Large intestine (tissue), 3 donors: ENCODE measurements around the gene ATP1A3. TPM values are rescaled to one million over a fixed set of nuclear protein-coding genes. Genes with fewer than 3 reads are reported as not detected.

Experiments used
- DNase-seq, 2 donors: peaks; one replicate each; pipeline versions ENCODE4 v3.0.0 to v3.0.0-alpha.2; 2013
- H3K27ac ChIP-seq: one replicate; pipeline ENCODE4 v1.5.1; 2013; ENCODE audit warnings: low read length
- H3K27me3 ChIP-seq: 2 replicates; pipeline ENCODE4 v1.6.1; 2013; ENCODE audit warnings: low read length; ENCODE audit not compliant: control insufficient read depth, insufficient read depth
- H3K36me3 ChIP-seq: 2 replicates; pipeline ENCODE4 v1.6.1; 2013; ENCODE audit warnings: low read length; ENCODE audit not compliant: control insufficient read depth, insufficient read depth
- H3K4me1 ChIP-seq: one replicate; pipeline ENCODE4 v1.6.1; 2013; ENCODE audit warnings: low read length; ENCODE audit not compliant: control insufficient read depth, insufficient read depth
- H3K4me3 ChIP-seq: one replicate; pipeline ENCODE4 v1.5.1; 2013; ENCODE audit warnings: low read length
- H3K9me3 ChIP-seq: one replicate; pipeline ENCODE4 v1.6.1; 2013; ENCODE audit warnings: mild to moderate bottlenecking, low read depth, low read length, moderate library complexity; ENCODE audit not compliant: control insufficient read depth
- WGBS: methylation state at CpG from one replicate; pipeline ENCODE4 v1.1.5; 2013; ENCODE audit warnings: low lambda C conversion rate; ENCODE audit not compliant: insufficient coverage; 5-methylcytosine and 5-hydroxymethylcytosine counted together
- polyA plus RNA-seq: library from polyadenylated mRNA; unstranded; fragments of 120-200 nt; gene quantifications from one replicate; pipeline ENCODE4 v1.2.1, GENCODE V29; 2013

ATP1A3 gene
- polyA plus RNA-seq, 1 donor = 13.0 TPM

GRCh38 chr19:42030645-42031440, 36.8 kb upstream of the ATP1A3 start:
- H3K4me3 ChIP-seq = no peak overlapping the region
- no peaks in the 10 kb centered on the region for H3K36me3 ChIP-seq
- no peaks in the 10 kb centered on the region for H3K4me1 ChIP-seq
- peaks cover 3% of the 10 kb centered on the region for H3K27me3 ChIP-seq
- H3K9me3 ChIP-seq = no peaks in the 10 kb centered on the region
- 80% methylated on average over 1 of the region's 7 CpGs for WGBS
- no peak for DNase-seq
- H3K27ac ChIP-seq = no peak overlapping the region

- Histone ChIP-seq H3K9me3 (no peaks in the 10 kb centered on the region), H3K27ac (no peak overlapping the region), H3K4me3 (no peak overlapping the region), H3K27me3 (peaks cover 3% of the 10 kb centered on the region), H3K4me1 (no peaks in the 10 kb centered on the region), H3K36me3 (no peaks in the 10 kb centered on the region)
- no CpG with 5 or more reads among the region's 8 CpGs for WGBS
- no peak for DNase-seq
Measured at GRCh38 chr19:42028304-42029216, 34.5 kb upstream of the ATP1A3 start.

DNA sequence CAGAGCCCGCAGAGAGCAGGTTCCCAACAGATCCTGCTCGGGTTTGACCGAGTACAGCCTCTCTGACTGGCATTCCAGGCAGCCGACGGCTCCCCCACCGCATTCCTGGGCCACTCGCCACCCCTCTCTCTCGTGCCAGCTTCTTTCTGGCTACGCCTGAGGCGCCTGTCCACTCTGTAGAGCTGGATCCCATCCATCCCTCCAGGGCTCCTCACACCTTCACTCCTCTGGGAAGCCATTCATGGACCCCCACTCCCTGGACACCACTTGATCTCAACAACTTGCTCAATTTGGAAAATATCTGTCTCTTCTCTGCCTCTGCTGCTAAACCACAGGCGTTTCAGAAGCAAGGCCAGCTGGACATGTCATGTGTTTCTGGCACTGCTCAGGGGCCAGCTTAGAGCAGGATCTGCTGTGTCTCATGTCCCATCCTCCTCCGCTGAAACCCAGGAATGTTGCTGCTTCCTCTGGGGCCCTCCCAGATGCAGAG, 30.6 kb upstream of the ATP1A3 start:
- H3K4me1 ChIP-seq = no peaks in the 10 kb centered on the region
- WGBS = no CpG with 5 or more reads among the region's 12 CpGs
- no peak for DNase-seq

GRCh38 chr19:42023943-42024260, 29.9 kb upstream of the ATP1A3 start:
- H3K27me3 ChIP-seq = peaks cover 3% of the 10 kb centered on the region
- H3K9me3 ChIP-seq = no peaks in the 10 kb centered on the region
- DNase-seq = no peak
- H3K4me3 ChIP-seq = no peak overlapping the region
- no peaks in the 10 kb centered on the region for H3K36me3 ChIP-seq
- no peak overlapping the region for H3K27ac ChIP-seq
- no CpG with 5 or more reads among the region's 4 CpGs for WGBS
- no peaks in the 10 kb centered on the region for H3K4me1 ChIP-seq

More for the DNA sequence above, 30.6 kb upstream of the ATP1A3 start:
- H3K9me3 ChIP-seq = no peaks in the 10 kb centered on the region
- no peak overlapping the region for H3K27ac ChIP-seq
- no peaks in the 10 kb centered on the region for H3K36me3 ChIP-seq
- peaks cover 3% of the 10 kb centered on the region for H3K27me3 ChIP-seq
- no peak overlapping the region for H3K4me3 ChIP-seq

- no peaks in the 10 kb centered on the region for H3K36me3 ChIP-seq
- H3K27me3 ChIP-seq = peaks cover 3% of the 10 kb centered on the region
- WGBS = no CpG with 5 or more reads among the region's 17 CpGs
- no peaks in the 10 kb centered on the region for H3K4me1 ChIP-seq
- H3K4me3 ChIP-seq = no peak overlapping the region
- H3K9me3 ChIP-seq = no peaks in the 10 kb centered on the region
- no peak overlapping the region for H3K27ac ChIP-seq
- DNase-seq = no peak
Measured at GRCh38 chr19:42023121-42023942, 29.3 kb upstream of the ATP1A3 start.

DNA sequence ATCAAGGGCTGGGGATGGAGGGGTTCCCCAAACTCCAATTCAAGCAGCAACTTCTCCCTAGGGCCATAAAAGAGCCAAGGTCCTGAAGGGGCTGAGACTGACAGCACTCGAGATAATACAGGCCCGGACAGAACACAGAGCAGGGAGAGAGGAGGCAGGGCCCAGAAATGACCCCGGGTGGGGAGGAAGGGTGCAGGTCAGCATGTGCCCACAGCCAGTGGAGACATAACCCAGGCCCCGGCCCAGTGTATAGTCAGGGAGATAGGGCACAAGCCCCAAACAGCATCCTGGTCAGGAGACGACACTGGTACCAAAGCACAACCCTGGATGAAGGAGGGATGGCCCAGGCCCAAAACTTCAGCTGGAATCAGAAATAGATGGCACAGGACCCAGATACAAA, 28.6 kb upstream of the ATP1A3 start:
- Histone ChIP-seq H3K27me3 (peaks cover 3% of the 10 kb centered on the region), H3K9me3 (no peaks in the 10 kb centered on the region), H3K36me3 (no peaks in the 10 kb centered on the region), H3K27ac (no peak overlapping the region), H3K4me3 (no peak overlapping the region), H3K4me1 (no peaks in the 10 kb centered on the region)
- WGBS = no CpG with 5 or more reads among the region's 5 CpGs
- no peak for DNase-seq

DNA sequence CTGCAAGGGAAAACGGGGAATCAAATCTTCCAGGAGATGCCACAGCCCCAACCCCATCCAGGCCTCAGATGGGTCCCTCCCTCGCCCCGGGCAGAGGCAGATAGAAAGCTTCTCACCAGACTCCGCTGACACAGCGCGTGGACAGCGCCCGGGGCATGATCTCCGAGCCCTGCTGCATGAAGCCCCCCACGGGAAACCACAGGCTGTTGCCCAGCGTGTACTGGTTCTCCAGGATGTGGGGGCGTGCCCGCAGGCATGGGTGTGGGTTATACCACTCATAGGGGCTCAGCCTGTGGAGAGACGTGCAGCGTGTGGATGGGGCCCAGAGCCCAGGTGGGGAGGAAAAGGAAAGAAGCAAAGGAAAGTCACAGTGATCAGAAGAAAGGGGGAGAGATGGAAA, 27.2 kb upstream of the ATP1A3 start:
- Histone ChIP-seq H3K36me3 (no peaks in the 10 kb centered on the region), H3K27ac (no peak overlapping the region), H3K27me3 (no peaks in the 10 kb centered on the region), H3K4me1 (no peaks in the 10 kb centered on the region), H3K9me3 (no peaks in the 10 kb centered on the region), H3K4me3 (no peak overlapping the region)
- no peak for DNase-seq
- WGBS = no CpG with 5 or more reads among the region's 15 CpGs

DNA sequence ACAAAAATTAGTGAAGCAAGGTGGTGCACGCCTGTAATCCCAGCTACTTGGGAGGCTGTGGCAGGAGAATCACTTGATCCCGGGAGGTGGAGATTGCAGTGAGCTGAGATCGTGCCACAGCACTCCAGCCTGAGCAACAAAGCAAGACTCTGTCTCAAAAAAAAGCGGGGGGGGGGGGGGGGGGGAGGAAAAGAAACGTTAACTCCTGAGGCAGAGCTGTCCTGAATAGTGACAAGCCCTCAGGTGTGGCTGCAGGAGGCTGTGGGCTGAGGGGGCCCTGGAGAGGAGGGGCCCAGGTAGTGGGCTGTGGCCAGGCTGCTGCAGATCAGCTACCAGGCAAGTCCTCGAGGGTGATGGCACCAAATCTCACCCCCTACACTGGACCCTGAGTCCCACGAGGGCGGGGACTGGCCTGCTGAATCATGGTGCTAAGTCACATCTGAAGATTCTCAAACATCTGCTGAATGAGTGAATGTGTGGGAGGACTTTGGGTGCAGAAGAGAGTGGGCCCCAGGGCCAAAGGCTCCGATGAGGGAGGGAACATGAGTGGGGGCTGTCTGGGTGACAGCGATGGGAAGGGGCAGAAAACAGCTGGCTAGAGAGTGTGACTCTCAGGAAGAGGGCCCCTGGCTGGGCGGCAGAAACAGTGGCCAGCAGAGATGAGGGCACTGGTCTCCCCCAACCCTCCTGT, 24.6 kb upstream of the ATP1A3 start:
- no peaks in the 10 kb centered on the region for H3K36me3 ChIP-seq
- H3K9me3 ChIP-seq = no peaks in the 10 kb centered on the region
- no CpG with 5 or more reads among the region's 11 CpGs for WGBS
- H3K4me1 ChIP-seq = no peaks in the 10 kb centered on the region
- no peak for DNase-seq
- H3K27me3 ChIP-seq = no peaks in the 10 kb centered on the region
- no peak overlapping the region for H3K4me3 ChIP-seq
- H3K27ac ChIP-seq = no peak overlapping the region

DNA sequence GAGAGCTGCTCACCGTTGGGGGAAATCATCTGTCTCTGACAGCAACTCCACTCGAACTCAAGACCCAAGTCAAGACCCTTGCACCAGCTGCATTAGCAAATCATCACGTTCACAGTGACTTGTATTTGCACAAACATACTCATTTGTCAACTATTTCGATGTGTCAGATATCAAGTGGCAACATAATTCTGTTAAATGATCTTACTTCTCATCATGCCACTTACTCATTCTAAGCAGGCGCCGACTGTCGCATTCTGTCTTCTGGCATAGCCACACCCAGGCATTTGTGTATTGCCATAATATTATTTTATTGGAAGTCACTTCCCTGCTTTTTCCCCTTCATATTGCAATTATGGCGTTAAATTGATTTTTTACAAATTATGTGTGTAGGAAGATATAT, 23.0 kb upstream of the ATP1A3 start:
- Histone ChIP-seq H3K36me3 (no peaks in the 10 kb centered on the region), H3K4me3 (no peak overlapping the region), H3K27me3 (no peaks in the 10 kb centered on the region), H3K27ac (no peak overlapping the region), H3K9me3 (no peaks in the 10 kb centered on the region), H3K4me1 (no peaks in the 10 kb centered on the region)
- WGBS = 100% methylated on average over 4 of the region's 8 CpGs
- DNase-seq = no peak
